Liver (tissue), 9 donors: Measurements from ENCODE around the gene SLC1A5. TPM values are rescaled to one million over a fixed set of nuclear protein-coding genes. Genes with fewer than 3 reads are reported as not detected.
A peak's percentile ranks its signal among the peaks of the same experiment; 100 is the strongest.

Experiments used
- DNase-seq: peaks from one replicate; pipeline ENCODE4 v3.0.0-alpha.2; 2017; ENCODE audit warnings: low spot score
- H3K27ac ChIP-seq, 2 donors: one replicate each; pipeline ENCODE4 v1.7.0; 2013; ENCODE audit warnings: inconsistent platforms in 2 of 2, low read length in 2 of 2, control low read depth in 1 of 2, low read depth in 1 of 2, mild to moderate bottlenecking in 1 of 2
- H3K27me3 ChIP-seq, 4 donors: one replicate each; pipeline versions ENCODE4 v1.6.1 to v1.7.0; 2013; ENCODE audit warnings: low read length in 3 of 4, inconsistent platforms in 1 of 4, mild to moderate bottlenecking in 1 of 4, moderate library complexity in 1 of 4; ENCODE audit not compliant: control insufficient read depth in 4 of 4, insufficient read depth in 4 of 4
- H3K36me3 ChIP-seq, 4 donors: one replicate each; pipeline versions ENCODE4 v1.6.1 to v1.7.0; 2013; ENCODE audit warnings: low read length in 3 of 4, mild to moderate bottlenecking in 3 of 4, low read depth in 1 of 4, moderate library complexity in 1 of 4; ENCODE audit not compliant: control insufficient read depth in 4 of 4, insufficient read depth in 3 of 4
- H3K4me1 ChIP-seq, 4 donors: one replicate each; pipeline versions ENCODE4 v1.6.1 to v1.7.0; 2013; ENCODE audit warnings: low read length in 3 of 4, mild to moderate bottlenecking in 3 of 4, moderate library complexity in 1 of 4; ENCODE audit not compliant: control insufficient read depth in 4 of 4, insufficient read depth in 4 of 4
- H3K4me3 ChIP-seq, 3 donors: one replicate each; pipeline versions ENCODE4 v1.6.1 to v1.7.0; 2013; ENCODE audit warnings: low read length in 3 of 3, control low read depth in 1 of 3, low read depth in 1 of 3, mild to moderate bottlenecking in 1 of 3
- H3K9ac ChIP-seq, 2 donors: one replicate each; pipeline ENCODE4 v1.7.0; 2013; ENCODE audit warnings: low read length in 2 of 2, mild to moderate bottlenecking in 2 of 2, moderate library complexity in 2 of 2, control low read depth in 1 of 2, low read depth in 1 of 2
- H3K9me3 ChIP-seq, 4 donors: one replicate each; pipeline versions ENCODE4 v1.6.1 to v1.7.0; 2013; ENCODE audit warnings: low read length in 3 of 4; ENCODE audit not compliant: control insufficient read depth in 4 of 4
- ATF3 ChIP-seq: IDR thresholded peaks from 2 replicates; pipeline ENCODE4 v1.6.1; 2016; ENCODE audit warnings: antibody characterized with exemption
- CTCF ChIP-seq: fragments of 150-350 bp; IDR thresholded peaks from 2 replicates; pipeline ENCODE4 v1.5.1; 2017; ENCODE audit warnings: improper control_type of control experiment, low read depth, low read length; ENCODE audit not compliant: missing input control
- EGR1 ChIP-seq, 2 donors: IDR thresholded peaks; 2 replicates each; pipeline ENCODE4 v1.6.1; 2016 to 2018; ENCODE audit warnings: antibody characterized with exemption in 2 of 2, low read depth in 2 of 2
- FOXA1 ChIP-seq: IDR thresholded peaks from 2 replicates; pipeline ENCODE4 v1.6.1; 2016; ENCODE audit warnings: antibody characterized with exemption
- FOXA2 ChIP-seq: IDR thresholded peaks from 2 replicates; pipeline ENCODE4 v1.6.1; 2016; ENCODE audit warnings: antibody characterized with exemption
- GABPA ChIP-seq, 2 donors: IDR thresholded peaks in 1 of 2; conservative IDR thresholded peaks in 1 of 2; 2 replicates each; pipeline ENCODE4 v1.6.1; 2016; ENCODE audit warnings: antibody characterized with exemption in 2 of 2, mild to moderate bottlenecking in 1 of 2, moderate library complexity in 1 of 2
- HNF4A ChIP-seq, 2 donors: conservative IDR thresholded peaks; 2 replicates each; pipeline ENCODE4 v1.6.1; 2016; ENCODE audit warnings: antibody characterized with exemption in 2 of 2, mild to moderate bottlenecking in 2 of 2
- HNF4G ChIP-seq: IDR thresholded peaks from 2 replicates; pipeline ENCODE4 v1.6.1; 2016; ENCODE audit warnings: antibody characterized with exemption
- JUND ChIP-seq, 2 donors: IDR thresholded peaks; 2 replicates each; pipeline ENCODE4 v1.6.1; 2016; ENCODE audit warnings: antibody characterized with exemption in 2 of 2
- MAX ChIP-seq: IDR thresholded peaks from 2 replicates; pipeline ENCODE4 v1.6.1; 2016; ENCODE audit warnings: antibody characterized with exemption
- NR2F2 ChIP-seq: IDR thresholded peaks from 2 replicates; pipeline ENCODE4 v1.6.1; 2016; ENCODE audit warnings: antibody characterized with exemption
- RAD21 ChIP-seq, 2 donors: IDR thresholded peaks; 2 replicates each; pipeline ENCODE4 v1.6.1; 2016; ENCODE audit warnings: antibody characterized with exemption in 2 of 2, mild to moderate bottlenecking in 2 of 2
- REST ChIP-seq: IDR thresholded peaks from 2 replicates; pipeline ENCODE4 v1.6.1; 2016; ENCODE audit warnings: antibody characterized with exemption, mild to moderate bottlenecking
- RXRA ChIP-seq, 2 donors: IDR thresholded peaks; 2 replicates each; pipeline ENCODE4 v1.6.1; 2017 to 2018; ENCODE audit warnings: antibody characterized with exemption in 2 of 2, mild to moderate bottlenecking in 1 of 2
- SP1 ChIP-seq: IDR thresholded peaks from 2 replicates; pipeline ENCODE4 v1.6.1; 2018; ENCODE audit warnings: antibody characterized with exemption, mild to moderate bottlenecking
- TAF1 ChIP-seq: conservative IDR thresholded peaks from 2 replicates; pipeline ENCODE4 v1.6.1; 2016; ENCODE audit warnings: antibody characterized with exemption, mild to moderate bottlenecking
- YY1 ChIP-seq: IDR thresholded peaks from 2 replicates; pipeline ENCODE4 v1.6.1; 2016; ENCODE audit warnings: antibody characterized with exemption, mild to moderate bottlenecking
- ZBTB33 ChIP-seq: IDR thresholded peaks from 2 replicates; pipeline ENCODE4 v1.6.1; 2016; ENCODE audit warnings: antibody characterized with exemption
- WGBS: extraction: QIAGEN DNeasy Blood & Tissue Kit; methylation state at CpG from one replicate; pipeline ENCODE4 v1.1.7; 2013; 5-methylcytosine and 5-hydroxymethylcytosine counted together
- polyA plus RNA-seq, 2 donors: library from polyadenylated mRNA; stranded (reverse) in 1 of 2; unstranded in 1 of 2; fragments of 200-250 nt in 1 of 2; fragments of >200 nt in 1 of 2; fragmentation: Nextera tagmentation in 1 of 2; extraction: Ambion mirVana in 1 of 2; gene quantifications; one replicate each; pipeline versions ENCODE4 v1.2.1 to v1.2.3, GENCODE V29; 2013 to 2015
- total RNA-seq, 2 donors: library from RNA; depleted of rRNA; stranded (reverse); fragments of >200 nt; gene quantifications; one replicate each; pipeline ENCODE4 v1.2.3, GENCODE V29; 2014
- donor health status: healthy.
- donor health status: healthy.
- donor health status: healthy.
- donor health status: healthy.
- donor health status: healthy.

Gene SLC1A5
- total and polyA plus RNA-seq, 4 donors, result 1.5 to 90.8 (median 6.1) TPM

GRCh38 chr19:46815833-46816627 lies 27.6 kb upstream of the SLC1A5 start (continued):
- TF ChIP-seq REST, result no peak

GRCh38 chr19:46813839-46814358 lies 25.5 kb upstream of the SLC1A5 start:
- no peak overlapping the region for H3K4me3 ChIP-seq
- peak; percentile 60 to 68 for TF ChIP-seq RXRA (IDR thresholded peaks at IDR 0.05)
- TF ChIP-seq SP1, result peak; percentile 52
- no peak for TF ChIP-seq ZBTB33
- no peak for TF ChIP-seq MAX
- TF ChIP-seq REST, result no peak
- no peak for TF ChIP-seq GABPA (IDR thresholded peaks at IDR 0.05 in 1 of 2, conservative IDR thresholded peaks at IDR 0.05 in 1 of 2)
- TF ChIP-seq ATF3, result no peak
- no peak for TF ChIP-seq YY1
- peak; percentile 49 for TF ChIP-seq NR2F2
- no peak for TF ChIP-seq HNF4G
- TF ChIP-seq EGR1 (IDR thresholded peaks at IDR 0.05; ENCODE audit: low read depth in 2 of 2), result no peak
- TF ChIP-seq RAD21 (IDR thresholded peaks at IDR 0.05), result peak; percentile 15 to 32
- no peak for TF ChIP-seq FOXA1
- TF ChIP-seq CTCF, result no peak
- TF ChIP-seq HNF4A (conservative IDR thresholded peaks at IDR 0.05), result peak in 1 of 2 donors; percentile 7
- no peak for TF ChIP-seq JUND (IDR thresholded peaks at IDR 0.05)
- no peak for TF ChIP-seq TAF1
- no peak for TF ChIP-seq FOXA2
- H3K36me3 ChIP-seq, result no peaks in the 10 kb centered on the region
- 18% methylated on average over 7 of the region's 7 CpGs for WGBS
- peak; percentile 65 for DNase-seq
- H3K27ac ChIP-seq, result peak overlapping the region; percentile 10 to 57
- no peaks in the 10 kb centered on the region for H3K9me3 ChIP-seq
- H3K9ac ChIP-seq, result no peak overlapping the region
- H3K27me3 ChIP-seq, result no peaks in the 10 kb centered on the region
- H3K4me1 ChIP-seq, result peaks cover 0 to 16% (median 5%) of the 10 kb centered on the region in 4 donors
